Right lobe of liver (tissue), 6 donors: ENCODE results near the gene RNASEH2C. TPM values are rescaled to one million over a fixed set of nuclear protein-coding genes. Genes with fewer than 3 reads are reported as not detected.
"Not testable (repeated sequence)": the region's sequence is repeated elsewhere in the genome, so short reads cannot be mapped to it uniquely, and the experiment has no call there.

Experiments used
- ATAC-seq, 4 donors: fragments of 200-7000 bp; cut with Tn5 transposase; one replicate each; pipeline ENCODE4 v1.9.1; 2020; ENCODE audit warnings: mild to moderate bottlenecking in 4 of 4, moderate library complexity in 4 of 4
- DNase-seq, 3 donors: peaks; one replicate each; pipeline ENCODE4 v3.0.0-alpha.2; 2020
- H3K27ac ChIP-seq, 3 donors: fragments of 200-600 bp; one replicate each; pipeline ENCODE4 v1.8.0; 2022
- H3K27me3 ChIP-seq, 2 donors: fragments of 200-600 bp; one replicate each; pipeline ENCODE4 v1.8.0; 2022
- H3K36me3 ChIP-seq, 4 donors: fragments of 200-600 bp; sonication (generic) in 1 of 4; one replicate each; pipeline versions ENCODE4 v1.5.1 to v1.8.0; 2017 to 2022; ENCODE audit warnings: control low read depth in 1 of 4
- H3K4me1 ChIP-seq, 4 donors: fragments of 200-600 bp; sonication (generic) in 1 of 4; one replicate each; pipeline versions ENCODE4 v1.5.1 to v1.8.0; 2017 to 2022; ENCODE audit warnings: control low read depth in 1 of 4
- H3K4me3 ChIP-seq, 3 donors: fragments of 200-600 bp; one replicate each; pipeline ENCODE4 v1.8.0; 2022
- H3K9me3 ChIP-seq, 4 donors: fragments of 200-600 bp; sonication (generic) in 1 of 4; one replicate each; pipeline versions ENCODE4 v1.5.1 to v1.8.0; 2017 to 2022; ENCODE audit warnings: control low read depth in 1 of 4
- POLR2A ChIP-seq: fragments of 450-650 bp; IDR thresholded peaks from one replicate; pipeline ENCODE4 v1.6.1; 2017; ENCODE audit warnings: antibody characterized with exemption, mild to moderate bottlenecking
- WGBS: methylation state at CpG from one replicate; pipeline ENCODE4 v1.1.6; 2018; ENCODE audit warnings: low coverage, low lambda C conversion rate; ENCODE audit not compliant: insufficient coverage; ENCODE audit errors: missing lambda C conversion rate; 5-methylcytosine and 5-hydroxymethylcytosine counted together
- intact Hi-C, 2 donors: fragments of 100-400 bp; cut with DNase I; formaldehyde crosslinking; loops; one replicate each; pipeline versions ENCODE4 v1.11.2 to v1.14.1; 2022
- total RNA-seq, 6 experiments: library from RNA; depleted of rRNA in 2 of 6; stranded (reverse); fragments of >200 nt in 2 of 6; fragmentation: NEBNext Ultra II Directional in 3 of 6; extraction: Animal tissue kit (Norgen Biotek cat#: 25700) in 3 of 6; gene quantifications; one replicate each; pipeline versions ENCODE4 v1.1.0 to v1.2.4, GENCODE V29; 2016 to 2023
- TF ChIP-seq, protein P1 (sequence below), 4 donors: fragments of 200-600 bp in 3 of 4; fragments of 450-650 bp in 1 of 4; IDR thresholded peaks; one replicate each; pipeline versions ENCODE4 v1.5.1 to v1.8.0; 2016 to 2022; ENCODE audit warnings: antibody characterized with exemption in 4 of 4, mild to moderate bottlenecking in 2 of 4
- donor health status: DM: no; HTN: yes; CAD: no.
- donor health status: DM: no; HTN: no; CAD: no.
- donor health status: DM: no; HTN: no; CAD: no.
- donor health status: DM: no; HTN: yes; CAD: no.
- donor health status: DM: no; HTN: yes; CAD: no.

Gene RNASEH2C
- total RNA-seq, 6 experiments from 2014 or later = 16.8 to 39.1 (median 26.1) TPM

DNA sequence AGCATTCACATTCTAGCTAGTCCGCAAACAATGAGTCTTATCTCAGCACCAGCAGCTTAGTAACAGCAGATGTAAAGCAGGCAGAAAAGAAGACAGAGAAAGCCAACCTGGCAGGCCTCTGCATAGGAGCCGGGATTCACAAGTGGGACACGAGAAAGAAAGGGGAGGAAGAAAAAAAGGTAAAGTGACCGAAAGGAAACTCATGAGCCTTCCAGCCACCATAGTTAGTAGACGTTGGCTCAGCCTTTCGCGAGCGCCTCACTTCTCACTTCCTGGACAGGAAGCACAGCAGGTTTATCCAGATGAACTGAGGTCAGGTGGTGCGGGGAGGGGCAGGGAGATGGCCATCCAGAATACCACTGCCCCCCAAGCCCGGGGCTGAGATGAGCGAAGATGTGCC, 28.2 kb downstream of the RNASEH2C start:
- H3K27me3 ChIP-seq = no peaks in the 10 kb centered on the region
- H3K9me3 ChIP-seq = no peaks in the 10 kb centered on the region
- 50% methylated on average over 8 of the region's 11 CpGs for WGBS
- peak in 3 of 4 donors; percentile 34 to 43 (median 35) for ATAC-seq
- no peak overlapping the region for H3K27ac ChIP-seq
- H3K4me3 ChIP-seq = no peak overlapping the region
- no peak for TF ChIP-seq POLR2A
- TF ChIP-seq, protein P1, sequence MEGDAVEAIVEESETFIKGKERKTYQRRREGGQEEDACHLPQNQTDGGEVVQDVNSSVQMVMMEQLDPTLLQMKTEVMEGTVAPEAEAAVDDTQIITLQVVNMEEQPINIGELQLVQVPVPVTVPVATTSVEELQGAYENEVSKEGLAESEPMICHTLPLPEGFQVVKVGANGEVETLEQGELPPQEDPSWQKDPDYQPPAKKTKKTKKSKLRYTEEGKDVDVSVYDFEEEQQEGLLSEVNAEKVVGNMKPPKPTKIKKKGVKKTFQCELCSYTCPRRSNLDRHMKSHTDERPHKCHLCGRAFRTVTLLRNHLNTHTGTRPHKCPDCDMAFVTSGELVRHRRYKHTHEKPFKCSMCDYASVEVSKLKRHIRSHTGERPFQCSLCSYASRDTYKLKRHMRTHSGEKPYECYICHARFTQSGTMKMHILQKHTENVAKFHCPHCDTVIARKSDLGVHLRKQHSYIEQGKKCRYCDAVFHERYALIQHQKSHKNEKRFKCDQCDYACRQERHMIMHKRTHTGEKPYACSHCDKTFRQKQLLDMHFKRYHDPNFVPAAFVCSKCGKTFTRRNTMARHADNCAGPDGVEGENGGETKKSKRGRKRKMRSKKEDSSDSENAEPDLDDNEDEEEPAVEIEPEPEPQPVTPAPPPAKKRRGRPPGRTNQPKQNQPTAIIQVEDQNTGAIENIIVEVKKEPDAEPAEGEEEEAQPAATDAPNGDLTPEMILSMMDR (IDR thresholded peaks at IDR 0.05) = no peak
- no peak for DNase-seq
- H3K4me1 ChIP-seq = peaks cover 0 to 14% (median 0%) of the 10 kb centered on the region in 4 donors
- intact Hi-C loops = no loop called here
- no peaks in the 10 kb centered on the region for H3K36me3 ChIP-seq

DNA sequence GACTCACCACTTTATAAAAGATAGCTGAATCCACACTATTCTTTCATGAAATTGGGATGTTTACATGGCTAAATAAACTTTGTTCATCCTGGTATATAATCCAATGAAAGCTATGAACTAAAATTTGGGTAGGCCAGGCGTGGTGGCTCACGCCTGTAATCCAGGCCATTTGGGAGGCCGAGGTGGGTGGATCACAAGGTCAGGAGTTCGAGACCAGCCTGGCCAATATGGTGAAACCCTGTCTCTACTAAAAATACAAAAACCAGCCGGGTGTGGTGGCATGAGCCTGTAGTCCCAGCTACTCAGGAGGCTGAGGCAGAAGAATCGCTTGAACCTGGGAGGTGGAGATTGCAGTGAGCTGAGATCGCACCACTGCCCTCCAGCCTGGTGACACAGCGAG, 28.8 kb downstream of the RNASEH2C start:
- DNase-seq, H3K27me3 ChIP-seq, ATAC-seq, H3K9me3 ChIP-seq, H3K4me3 ChIP-seq, H3K27ac ChIP-seq, H3K36me3 ChIP-seq, intact Hi-C loops: not testable (repeated sequence)
- peaks cover 0 to 14% (median 0%) of the 10 kb centered on the region in 4 donors for H3K4me1 ChIP-seq
- WGBS = 82% methylated on average over 8 of the region's 8 CpGs

DNA sequence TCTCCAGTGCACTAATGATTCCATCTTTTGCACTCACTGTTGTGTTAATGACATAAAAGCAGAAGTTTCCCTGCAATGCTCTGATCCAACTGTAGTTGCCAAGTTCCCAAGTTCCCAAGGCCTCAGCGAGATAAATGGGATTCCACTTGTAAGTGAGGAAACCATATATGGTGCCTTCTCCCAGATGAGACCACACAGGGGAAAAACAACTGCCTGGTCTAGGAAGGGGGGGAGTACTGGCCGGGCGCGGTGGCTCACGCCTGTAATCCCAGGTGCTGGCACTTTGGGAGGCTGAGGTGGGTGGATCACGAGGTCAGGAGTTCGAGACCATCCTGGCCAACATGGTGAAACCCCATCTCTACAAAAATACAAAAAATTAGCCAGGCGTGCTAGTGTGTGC, 34.6 kb downstream of the RNASEH2C start:
- DNase-seq (no peak), ATAC-seq (no peak)
- TF ChIP-seq, protein P1 (IDR thresholded peaks at IDR 0.05) = no peak
- TF ChIP-seq POLR2A = no peak
- 100% methylated on average over 2 of the region's 8 CpGs for WGBS
- Histone ChIP-seq H3K9me3 (no peaks in the 10 kb centered on the region), H3K36me3 (no peaks in the 10 kb centered on the region), H3K27ac (no peak overlapping the region), H3K27me3 (no peaks in the 10 kb centered on the region), H3K4me1 (peaks cover 0 to 8% (median 0%) of the 10 kb centered on the region in 4 donors), H3K4me3 (no peak overlapping the region)
- intact Hi-C loops = no loop called here

DNA sequence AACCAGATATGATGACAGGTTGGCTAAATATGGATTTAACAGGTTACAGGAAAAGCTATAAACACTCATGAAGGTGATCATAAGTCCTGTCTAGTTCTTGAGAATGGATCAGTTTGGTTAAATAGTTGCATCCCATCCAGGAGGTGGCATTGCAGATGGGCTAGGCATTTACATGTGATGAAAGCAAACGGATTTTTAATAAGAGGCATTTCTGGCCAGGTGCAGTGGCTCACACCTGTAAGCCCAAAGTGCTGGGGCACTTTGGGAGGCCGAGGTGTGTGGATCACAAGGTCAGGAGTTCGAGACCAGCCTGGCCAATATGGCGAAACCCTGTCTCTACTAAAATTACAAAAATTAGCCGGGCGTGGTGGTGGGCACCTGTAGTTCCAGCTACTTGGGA, 37.1 kb downstream of the RNASEH2C start:
- H3K4me3 ChIP-seq, H3K27ac ChIP-seq, ATAC-seq, H3K9me3 ChIP-seq, H3K36me3 ChIP-seq, H3K27me3 ChIP-seq, intact Hi-C loops, DNase-seq: not testable (repeated sequence)
- 76% methylated on average over 5 of the region's 6 CpGs for WGBS
- peaks cover 0 to 10% (median 0%) of the 10 kb centered on the region in 4 donors for H3K4me1 ChIP-seq

DNA sequence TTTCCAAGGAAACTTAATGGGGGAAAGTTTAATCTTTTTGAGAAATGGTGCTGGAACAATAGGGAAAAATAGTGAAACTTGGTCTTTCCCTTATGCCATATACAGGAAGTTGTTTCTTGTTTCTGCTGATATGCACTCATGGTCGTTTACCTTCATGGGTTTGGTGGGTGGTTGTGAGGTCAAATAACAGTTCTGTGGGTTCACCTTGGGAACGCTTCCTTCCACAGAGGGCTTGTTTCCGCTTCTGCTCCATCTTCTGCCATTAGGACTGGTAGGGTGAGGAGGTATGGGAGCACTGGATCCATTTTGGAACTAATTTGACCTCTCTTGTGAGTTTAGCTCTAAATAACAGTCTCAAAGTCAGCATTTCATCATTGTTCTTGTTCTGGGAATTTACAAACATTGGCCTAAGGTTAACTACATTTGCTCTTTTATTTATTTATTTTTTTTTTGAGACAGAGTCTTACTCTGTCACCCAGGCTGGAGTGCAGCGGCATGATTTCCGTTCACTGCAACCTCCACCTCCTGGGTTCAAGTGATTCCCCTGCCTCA, 40.3 kb downstream of the RNASEH2C start:
- peaks cover 0 to 10% (median 0%) of the 10 kb centered on the region in 4 donors for H3K4me1 ChIP-seq
- DNase-seq = no peak
- H3K36me3 ChIP-seq = no peaks in the 10 kb centered on the region
- TF ChIP-seq, protein P1 (IDR thresholded peaks at IDR 0.05) = no peak
- TF ChIP-seq POLR2A = no peak
- ATAC-seq = peak; percentile 52 to 74 (median 63)
- no peaks in the 10 kb centered on the region for H3K27me3 ChIP-seq
- 53% methylated on average over 4 of the region's 5 CpGs for WGBS
- no peak overlapping the region for H3K4me3 ChIP-seq
- no peak overlapping the region for H3K27ac ChIP-seq
- no peaks in the 10 kb centered on the region for H3K9me3 ChIP-seq
- intact Hi-C loops = no loop called here
